DND-41 (cell line): ENCODE results near the gene ARHGEF6.

Experiments used
- ATAC-seq: fragments of 200-7000 bp; cut with Tn5 transposase; 3 replicates; pipeline ENCODE4 v1.9.1; 2021; ENCODE audit warnings: low read depth; ENCODE audit not compliant: insufficient read depth
- DNase-seq: peaks from one replicate; pipeline ENCODE4 v3.0.0-alpha.2; 2020
- H2AFZ ChIP-seq: 2 replicates; pipeline ENCODE4 v1.6.0; 2012; ENCODE audit warnings: low read depth, low read length
- H3K27ac ChIP-seq: 2 replicates; pipeline ENCODE4 v1.5.1; 2012; ENCODE audit warnings: low read length, inconsistent platforms
- H3K27me3 ChIP-seq: fragments of 200-600 bp; sonication (generic); 2 replicates; pipeline ENCODE4 v1.6.0; 2012; ENCODE audit warnings: low read length, mild to moderate bottlenecking, inconsistent platforms; ENCODE audit not compliant: insufficient read depth, poor library complexity
- H3K36me3 ChIP-seq: 2 replicates; pipeline ENCODE4 v1.5.1; 2012; ENCODE audit warnings: low read length, inconsistent platforms; ENCODE audit not compliant: insufficient read depth
- H3K4me1 ChIP-seq: 2 replicates; pipeline ENCODE4 v1.5.1; 2012; ENCODE audit warnings: mild to moderate bottlenecking, low read length; ENCODE audit not compliant: insufficient read depth
- H3K4me2 ChIP-seq: 2 replicates; pipeline ENCODE4 v1.6.0; 2012; ENCODE audit warnings: mild to moderate bottlenecking, moderate library complexity, low read length, inconsistent platforms; ENCODE audit not compliant: insufficient read depth
- H3K4me3 ChIP-seq, 2 experiments: fragments of 200-600 bp in 1 of 2; shearing (Covaris generic) in 1 of 2; 2 replicates each; pipeline ENCODE4 v1.5.1; 2012 to 2016; ENCODE audit warnings: inconsistent platforms in 2 of 2, low read length in 2 of 2, mild to moderate bottlenecking in 2 of 2, low read depth in 1 of 2, moderate library complexity in 1 of 2
- H3K79me2 ChIP-seq: 2 replicates; pipeline ENCODE4 v1.6.0; 2012; ENCODE audit warnings: low read length, inconsistent platforms; ENCODE audit not compliant: insufficient read depth
- H3K9ac ChIP-seq: 2 replicates; pipeline ENCODE4 v1.6.0; 2012; ENCODE audit warnings: low read depth, mild to moderate bottlenecking, inconsistent platforms, low read length, moderate library complexity
- H3K9me3 ChIP-seq: 2 replicates; pipeline ENCODE4 v1.5.1; 2012; ENCODE audit warnings: low read length, moderate library complexity, mild to moderate bottlenecking, inconsistent platforms; ENCODE audit not compliant: insufficient read depth, severe bottlenecking
- H4K20me1 ChIP-seq: 2 replicates; pipeline ENCODE4 v1.6.0; 2012; ENCODE audit warnings: low read length; ENCODE audit not compliant: insufficient read depth
- CTCF ChIP-seq: IDR thresholded peaks from 2 replicates; pipeline ENCODE4 v1.5.1; 2012; ENCODE audit warnings: borderline replicate concordance, low read length, moderate library complexity, mild to moderate bottlenecking; ENCODE audit not compliant: poor library complexity, severe bottlenecking; ENCODE audit errors: extremely low read depth
- EZH2 ChIP-seq: IDR thresholded peaks from 3 replicates; pipeline ENCODE4 v1.6.1; 2012; ENCODE audit warnings: borderline replicate concordance, low read depth, mild to moderate bottlenecking, moderate library complexity, low read length, inconsistent platforms; ENCODE audit not compliant: severe bottlenecking

ARHGEF6 gene

GRCh38 chrX:136827026-136827425, 46.3 kb upstream of the ARHGEF6 start:
- Histone ChIP-seq H3K27ac (no peak overlapping the region), H3K4me1 (no peaks in the 10 kb centered on the region), H4K20me1 (no peaks in the 10 kb centered on the region), H3K36me3 (no peaks in the 10 kb centered on the region), H3K27me3 (no peaks in the 10 kb centered on the region), H3K9ac (no peak overlapping the region), H3K79me2 (no peaks in the 10 kb centered on the region), H3K4me3 (no peak overlapping the region), H3K4me2 (no peak overlapping the region), H3K9me3 (no peaks in the 10 kb centered on the region), H2AFZ (no peak overlapping the region)
- DNase-seq (no peak), ATAC-seq (no peak)
- TF ChIP-seq EZH2, result no peak
- TF ChIP-seq CTCF, result no peak

DNA sequence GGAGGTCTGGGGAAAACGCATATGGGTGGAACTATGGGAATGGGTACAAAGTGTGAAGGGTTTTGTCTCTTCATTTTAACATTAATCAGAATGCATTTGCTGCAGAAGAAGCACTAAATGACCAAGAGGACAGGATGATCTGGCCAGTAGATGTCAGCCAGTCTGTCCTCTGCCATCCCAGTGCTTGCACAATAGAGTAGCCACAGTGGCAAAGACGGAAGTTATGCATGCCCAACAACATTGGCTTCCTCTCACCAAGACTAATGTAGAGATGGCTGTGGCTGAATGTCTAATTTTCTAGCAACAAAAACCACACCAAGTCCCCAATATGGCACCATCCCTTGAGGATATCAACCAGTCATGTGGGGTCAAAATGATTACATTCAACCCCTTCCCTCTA, 45.0 kb upstream of the ARHGEF6 start:
- Histone ChIP-seq H4K20me1 (no peaks in the 10 kb centered on the region), H3K36me3 (no peaks in the 10 kb centered on the region), H3K4me1 (no peaks in the 10 kb centered on the region), H3K9ac (no peak overlapping the region), H3K4me3 (no peak overlapping the region), H3K79me2 (no peaks in the 10 kb centered on the region), H3K4me2 (no peak overlapping the region), H2AFZ (no peak overlapping the region), H3K27me3 (no peaks in the 10 kb centered on the region), H3K9me3 (no peaks in the 10 kb centered on the region), H3K27ac (no peak overlapping the region)
- DNase-seq, result no peak
- ATAC-seq, result no peak
- TF ChIP-seq EZH2 (no peak), CTCF (no peak)

DNA sequence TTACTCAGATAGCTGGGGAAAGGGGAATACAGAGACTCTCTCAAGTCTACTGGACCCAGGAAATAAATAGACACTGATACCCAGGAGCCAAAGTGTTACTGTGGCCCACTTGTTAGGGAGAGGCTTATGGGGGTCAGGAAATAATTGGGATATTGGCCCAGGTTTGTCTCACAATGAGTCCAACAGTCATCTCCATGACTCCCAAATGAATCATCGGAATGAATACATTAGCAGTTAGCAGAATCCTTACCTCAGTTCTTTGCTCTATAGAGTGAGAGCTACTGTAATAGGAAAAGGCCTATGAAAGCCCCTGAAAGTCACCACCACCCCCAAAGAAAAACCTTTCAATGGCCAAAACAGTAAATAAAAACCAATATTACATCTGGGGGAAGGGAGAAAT, 42.4 kb upstream of the ARHGEF6 start:
- H3K27me3 ChIP-seq, result no peaks in the 10 kb centered on the region
- no peak overlapping the region for H3K4me2 ChIP-seq
- H4K20me1 ChIP-seq, result no peaks in the 10 kb centered on the region
- no peak for ATAC-seq
- no peak for DNase-seq
- no peak overlapping the region for H2AFZ ChIP-seq
- H3K9ac ChIP-seq, result no peak overlapping the region
- H3K9me3 ChIP-seq, result no peaks in the 10 kb centered on the region
- TF ChIP-seq EZH2 (no peak), CTCF (no peak)
- no peak overlapping the region for H3K4me3 ChIP-seq
- H3K4me1 ChIP-seq, result no peaks in the 10 kb centered on the region
- H3K27ac ChIP-seq, result no peak overlapping the region
- no peaks in the 10 kb centered on the region for H3K36me3 ChIP-seq
- H3K79me2 ChIP-seq, result no peaks in the 10 kb centered on the region
